Sigmoid colon (tissue), 7 donors: Measurements from ENCODE around the gene IMMP1L. TPM values are rescaled to one million over a fixed set of nuclear protein-coding genes. Genes with fewer than 3 reads are reported as not detected.

Experiments used
- DNase-seq: peaks from one replicate; pipeline ENCODE4 v3.0.0-alpha.2; 2019
- H3K27ac ChIP-seq, 4 donors: fragments of 200-600 bp; sonication (generic); one replicate each; pipeline ENCODE4 v1.5.1; 2016 to 2019; ENCODE audit warnings: mild to moderate bottlenecking in 1 of 4
- H3K27me3 ChIP-seq, 3 donors: fragments of 200-600 bp; sonication (generic); one replicate each; pipeline ENCODE4 v1.5.1; 2019; ENCODE audit warnings: mild to moderate bottlenecking in 1 of 3
- H3K36me3 ChIP-seq, 4 donors: fragments of 200-600 bp; sonication (generic); one replicate each; pipeline ENCODE4 v1.5.1; 2016 to 2019
- H3K4me1 ChIP-seq, 4 donors: fragments of 200-600 bp; sonication (generic); one replicate each; pipeline ENCODE4 v1.5.1; 2017 to 2019
- H3K4me3 ChIP-seq, 4 donors: fragments of 200-600 bp; sonication (generic); one replicate each; pipeline ENCODE4 v1.5.1; 2017 to 2019; ENCODE audit warnings: mild to moderate bottlenecking in 2 of 4, moderate library complexity in 1 of 4
- H3K9me3 ChIP-seq, 4 donors: fragments of 200-600 bp in 3 of 4; sonication (generic) in 3 of 4; one replicate each; pipeline versions ENCODE4 v1.5.1 to v1.6.1; 2013 to 2019
- EP300 ChIP-seq, 4 donors: sonication (generic); formaldehyde crosslinking; IDR thresholded peaks; one replicate each; pipeline ENCODE4 v1.6.1; 2017; ENCODE audit warnings: antibody characterized with exemption in 4 of 4
- POLR2A ChIP-seq, 2 donors: fragments of 450-650 bp; IDR thresholded peaks; one replicate each; pipeline ENCODE4 v1.6.1; 2016; ENCODE audit warnings: antibody characterized with exemption in 2 of 2, mild to moderate bottlenecking in 2 of 2, moderate library complexity in 2 of 2
- POLR2AphosphoS5 ChIP-seq, 4 donors: sonication (generic); formaldehyde crosslinking; IDR thresholded peaks; one replicate each; pipeline ENCODE4 v1.6.1; 2017; ENCODE audit warnings: antibody characterized with exemption in 4 of 4
- WGBS, 2 donors: extraction: QIAGEN DNeasy Blood & Tissue Kit; methylation state at CpG; one replicate each; pipeline ENCODE4 v1.1.7; 2013; 5-methylcytosine and 5-hydroxymethylcytosine counted together
- intact Hi-C: fragments of 100-400 bp; cut with DNase I; formaldehyde crosslinking; loops from one replicate; pipeline ENCODE4 v1.15.1; 2023
- polyA plus RNA-seq, 3 donors: library from polyadenylated mRNA; stranded (reverse); fragments of 200-250 nt; gene quantifications; one replicate each; pipeline ENCODE4 v1.2.3, GENCODE V29; 2013
- total RNA-seq, 4 donors: library from RNA; depleted of rRNA; stranded (reverse); fragments of >200 nt; gene quantifications; one replicate each; pipeline ENCODE4 v1.1.0, GENCODE V29; 2016
- TF ChIP-seq, protein P1 (sequence below), 4 experiments: fragments of 450-650 bp in 3 of 4; fragments of 200-600 bp in 1 of 4; IDR thresholded peaks; one replicate each; pipeline ENCODE4 v1.5.1; 2016 to 2019; ENCODE audit warnings: antibody characterized with exemption in 4 of 4, mild to moderate bottlenecking in 3 of 4, moderate library complexity in 2 of 4
- donor health status: healthy with polysubstance abuse.
- donor health status: Bipolar disorder and iron deficiency.
- donor health status: healthy.

The IMMP1L gene
- total and polyA plus RNA-seq, 7 donors = 6.6 to 39.0 (median 23.9) TPM

DNA sequence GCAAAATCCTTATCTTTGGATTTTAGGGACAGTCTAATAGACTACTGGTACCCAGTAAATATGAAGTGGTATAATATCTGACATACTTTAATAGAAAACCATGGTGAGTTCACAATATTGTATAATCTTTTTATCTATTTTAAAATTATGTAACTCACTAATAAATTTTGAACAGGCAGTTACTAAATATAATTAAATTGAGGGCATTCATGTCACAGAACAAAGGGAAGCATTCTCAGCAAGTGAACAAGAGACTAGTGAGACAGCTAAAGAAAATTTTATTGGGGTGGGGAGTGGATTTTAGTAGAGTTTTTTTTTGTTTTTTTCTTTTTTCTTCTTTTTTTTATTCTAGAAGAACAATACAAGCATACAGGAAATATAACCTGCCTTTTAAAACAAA lies 84.8 kb downstream of the IMMP1L start:
- no peak for DNase-seq
- no peak overlapping the region for H3K27ac ChIP-seq
- TF ChIP-seq POLR2AphosphoS5 (IDR thresholded peaks at IDR 0.05) (no peak), POLR2A (IDR thresholded peaks at IDR 0.05) (no peak), EP300 (IDR thresholded peaks at IDR 0.05) (no peak)
- TF ChIP-seq, protein P1, sequence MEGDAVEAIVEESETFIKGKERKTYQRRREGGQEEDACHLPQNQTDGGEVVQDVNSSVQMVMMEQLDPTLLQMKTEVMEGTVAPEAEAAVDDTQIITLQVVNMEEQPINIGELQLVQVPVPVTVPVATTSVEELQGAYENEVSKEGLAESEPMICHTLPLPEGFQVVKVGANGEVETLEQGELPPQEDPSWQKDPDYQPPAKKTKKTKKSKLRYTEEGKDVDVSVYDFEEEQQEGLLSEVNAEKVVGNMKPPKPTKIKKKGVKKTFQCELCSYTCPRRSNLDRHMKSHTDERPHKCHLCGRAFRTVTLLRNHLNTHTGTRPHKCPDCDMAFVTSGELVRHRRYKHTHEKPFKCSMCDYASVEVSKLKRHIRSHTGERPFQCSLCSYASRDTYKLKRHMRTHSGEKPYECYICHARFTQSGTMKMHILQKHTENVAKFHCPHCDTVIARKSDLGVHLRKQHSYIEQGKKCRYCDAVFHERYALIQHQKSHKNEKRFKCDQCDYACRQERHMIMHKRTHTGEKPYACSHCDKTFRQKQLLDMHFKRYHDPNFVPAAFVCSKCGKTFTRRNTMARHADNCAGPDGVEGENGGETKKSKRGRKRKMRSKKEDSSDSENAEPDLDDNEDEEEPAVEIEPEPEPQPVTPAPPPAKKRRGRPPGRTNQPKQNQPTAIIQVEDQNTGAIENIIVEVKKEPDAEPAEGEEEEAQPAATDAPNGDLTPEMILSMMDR (IDR thresholded peaks at IDR 0.05) = no peak
- H3K27me3 ChIP-seq = no peaks in the 10 kb centered on the region
- H3K4me1 ChIP-seq = no peaks in the 10 kb centered on the region
- no peak overlapping the region for H3K4me3 ChIP-seq
- H3K36me3 ChIP-seq = no peaks in the 10 kb centered on the region
- intact Hi-C loops = no loop called here
- H3K9me3 ChIP-seq = no peaks in the 10 kb centered on the region

DNA sequence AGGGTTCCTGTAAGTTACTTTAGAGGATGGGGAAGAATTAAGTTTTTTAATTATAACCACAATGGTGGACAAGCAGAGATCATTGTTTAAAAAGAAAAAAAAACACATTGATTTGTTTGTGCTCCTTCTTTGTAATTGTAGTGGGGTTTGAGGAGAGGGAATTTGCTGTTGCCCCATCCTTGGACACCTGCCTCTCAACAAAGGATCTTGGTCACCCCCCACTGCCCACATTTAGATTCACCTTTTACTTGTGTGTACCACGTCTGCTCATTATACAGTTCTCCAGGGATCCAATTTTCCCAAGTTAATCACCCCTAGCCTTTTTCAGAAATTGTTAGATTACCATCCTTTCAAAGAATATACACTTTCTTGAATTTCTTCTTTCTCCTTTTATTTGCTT lies 86.7 kb downstream of the IMMP1L start:
- no peak for TF ChIP-seq POLR2AphosphoS5 (IDR thresholded peaks at IDR 0.05)
- TF ChIP-seq EP300 (IDR thresholded peaks at IDR 0.05) = no peak
- TF ChIP-seq POLR2A (IDR thresholded peaks at IDR 0.05) = no peak
- TF ChIP-seq, protein P1 (IDR thresholded peaks at IDR 0.05) = no peak
- DNase-seq = no peak
- Histone ChIP-seq H3K4me1 (no peaks in the 10 kb centered on the region), H3K27me3 (no peaks in the 10 kb centered on the region), H3K9me3 (no peaks in the 10 kb centered on the region), H3K4me3 (no peak overlapping the region), H3K27ac (no peak overlapping the region), H3K36me3 (no peaks in the 10 kb centered on the region)
- intact Hi-C loops = no loop called here
- WGBS, 2 donors = 94 to 96% methylated on average over 1 of the region's 1 CpG

DNA sequence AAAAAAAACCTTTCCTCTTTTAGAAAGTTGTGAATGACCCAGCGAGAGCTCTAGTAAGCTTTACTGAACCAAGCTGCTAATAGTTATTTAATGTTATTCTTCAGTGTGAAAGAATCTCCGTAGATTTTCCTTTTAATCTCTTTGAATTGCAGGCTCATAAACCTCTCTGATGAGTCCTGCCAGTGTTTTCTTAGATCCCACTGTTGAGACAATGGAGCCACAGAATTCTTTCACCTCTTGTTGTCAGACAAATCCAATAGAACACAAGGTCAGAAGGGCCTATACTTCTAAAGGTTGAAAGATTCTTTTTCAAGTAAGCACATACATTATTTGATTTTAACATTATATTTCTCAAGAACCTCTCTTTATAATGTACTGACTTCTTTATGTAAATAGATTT lies 87.6 kb downstream of the IMMP1L start:
- TF ChIP-seq POLR2AphosphoS5 (IDR thresholded peaks at IDR 0.05) (no peak), POLR2A (IDR thresholded peaks at IDR 0.05) (no peak), EP300 (IDR thresholded peaks at IDR 0.05) (no peak)
- TF ChIP-seq, protein P1 (IDR thresholded peaks at IDR 0.05) = no peak
- intact Hi-C loops = no loop called here
- no peak for DNase-seq

DNA sequence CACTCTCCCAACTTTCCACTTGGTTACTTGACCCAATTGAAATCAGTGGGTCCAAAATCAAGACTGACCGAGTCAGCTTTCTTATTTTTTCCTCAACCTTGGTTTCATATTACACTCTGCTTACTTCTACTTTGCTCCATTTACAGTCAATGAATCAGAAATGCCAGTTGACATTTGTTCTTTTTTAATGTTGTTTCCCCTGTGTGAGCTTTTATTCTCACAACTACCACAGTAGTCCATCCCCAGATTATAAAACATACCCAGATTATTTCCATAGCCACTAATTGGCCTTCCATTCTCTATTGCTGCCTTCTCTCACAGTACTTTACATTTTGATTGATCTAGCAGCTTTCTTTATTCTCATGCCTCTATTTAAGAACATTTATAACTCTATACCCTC lies 89.8 kb downstream of the IMMP1L start:
- WGBS, 2 donors = 91 to 100% methylated on average over 1 of the region's 1 CpG
- intact Hi-C loops = no loop called here
- H3K36me3 ChIP-seq = no peaks in the 10 kb centered on the region
- H3K27ac ChIP-seq = no peak overlapping the region
- TF ChIP-seq, protein P1 (IDR thresholded peaks at IDR 0.05) = no peak
- TF ChIP-seq POLR2A (IDR thresholded peaks at IDR 0.05) (no peak), POLR2AphosphoS5 (IDR thresholded peaks at IDR 0.05) (no peak), EP300 (IDR thresholded peaks at IDR 0.05) (no peak)
- no peaks in the 10 kb centered on the region for H3K9me3 ChIP-seq
- H3K4me3 ChIP-seq = no peak overlapping the region
- DNase-seq = no peak
- no peaks in the 10 kb centered on the region for H3K4me1 ChIP-seq
- H3K27me3 ChIP-seq = no peaks in the 10 kb centered on the region

More for the DNA sequence above, 87.6 kb downstream of the IMMP1L start:
- Histone ChIP-seq H3K4me1 (no peaks in the 10 kb centered on the region), H3K4me3 (no peak overlapping the region), H3K27ac (no peak overlapping the region), H3K9me3 (no peaks in the 10 kb centered on the region), H3K27me3 (no peaks in the 10 kb centered on the region), H3K36me3 (no peaks in the 10 kb centered on the region)
- WGBS, 2 donors = 56 to 72% methylated on average over 2 of the region's 2 CpGs

DNA sequence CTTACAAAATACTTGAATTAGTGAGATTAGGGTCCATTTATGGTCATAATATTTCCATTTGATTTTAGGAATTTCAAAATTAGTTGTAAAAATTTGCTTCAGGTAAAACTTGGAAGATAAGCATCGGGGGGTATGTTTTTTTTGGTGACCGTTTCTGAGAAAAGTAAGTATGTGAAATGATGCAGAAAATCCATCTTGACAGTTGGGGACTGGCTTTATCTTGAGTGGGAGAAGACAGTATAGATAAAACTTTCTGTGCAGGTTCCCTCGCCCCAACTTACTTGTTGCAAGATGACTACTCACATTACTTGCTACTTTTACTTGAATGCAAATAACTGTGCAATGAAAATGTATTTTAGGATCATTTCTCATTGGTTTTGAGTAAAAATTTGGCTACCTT lies 90.3 kb downstream of the IMMP1L start:
- 95% methylated on average over 3 of the region's 3 CpGs for WGBS, 2 donors
- TF ChIP-seq POLR2AphosphoS5 (IDR thresholded peaks at IDR 0.05) (no peak), EP300 (IDR thresholded peaks at IDR 0.05) (no peak), POLR2A (IDR thresholded peaks at IDR 0.05) (no peak)
- TF ChIP-seq, protein P1 (IDR thresholded peaks at IDR 0.05) = no peak
- Histone ChIP-seq H3K27me3 (no peaks in the 10 kb centered on the region), H3K9me3 (no peaks in the 10 kb centered on the region), H3K4me3 (no peak overlapping the region), H3K36me3 (no peaks in the 10 kb centered on the region), H3K27ac (no peak overlapping the region), H3K4me1 (no peaks in the 10 kb centered on the region)
- DNase-seq = no peak
- intact Hi-C loops = no loop called here
